Esophagus squamous epithelium (tissue), 4 donors: ENCODE data around the gene CPXM2.

ENCODE experiments used
- CTCF ChIP-seq, 6 experiments: fragments of 450-650 bp in 4 of 6; fragments of 200-600 bp in 2 of 6; sonication (generic) in 2 of 6; IDR thresholded peaks; one replicate each; pipeline ENCODE4 v1.5.1; 2016 to 2019; ENCODE audit warnings: antibody characterized with exemption in 6 of 6, mild to moderate bottlenecking in 4 of 6, moderate library complexity in 4 of 6
- POLR2A ChIP-seq, 4 donors: fragments of 450-650 bp; IDR thresholded peaks; one replicate each; pipeline ENCODE4 v1.6.1; 2017; ENCODE audit warnings: antibody characterized with exemption in 4 of 4, mild to moderate bottlenecking in 4 of 4, moderate library complexity in 3 of 4

GRCh38 chr10:123759501-123760031, 132.0 kb downstream of the CPXM2 start:
- no peak for TF ChIP-seq CTCF (IDR thresholded peaks at IDR 0.05)
- no peak for TF ChIP-seq POLR2A (IDR thresholded peaks at IDR 0.05)
